Measurements from ENCODE around the gene NKAPD1. TPM values are rescaled to one million over a fixed set of nuclear protein-coding genes. Genes with fewer than 3 reads are reported as not detected.

NKAPD1 gene, protein sequence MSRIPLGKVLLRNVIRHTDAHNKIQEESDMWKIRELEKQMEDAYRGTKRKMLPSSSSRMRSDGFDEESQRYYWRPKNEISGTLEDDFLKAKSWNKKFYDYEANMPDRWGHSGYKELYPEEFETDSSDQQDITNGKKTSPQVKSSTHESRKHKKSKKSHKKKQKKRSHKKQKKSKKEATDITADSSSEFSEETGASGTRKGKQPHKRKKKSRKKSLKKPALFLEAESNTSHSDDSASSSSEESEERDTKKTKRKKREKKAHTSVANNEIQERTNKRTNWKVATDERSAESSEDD
- total RNA-seq (2011; cell fraction: chromatin; rRNA removed; ENCODE audit: low replicate concordance), result 13.4 and 33.1 TPM in 2 replicates
- 11.7 and 11.8 TPM in 2 replicates for total RNA-seq (2011; cell fraction: nucleolus; rRNA removed)
- 20.8 and 32.0 TPM in 2 replicates for total RNA-seq (2011; cell fraction: nucleoplasm; rRNA removed)
- total RNA-seq (2014; rRNA removed) (26.8 and 28.2 TPM in 2 replicates), total RNA-seq (2014; rRNA removed; fragmentation: Illumina TruSeq; extraction: Trizol) (49.7 and 62.0 TPM in 2 replicates), total RNA-seq (2015; rRNA removed; fragmentation: Illumina TruSeq; extraction: Trizol) (54.1 and 56.6 TPM in 2 replicates), total RNA-seq (2021) (25.7 and 28.1 TPM in 2 replicates), polyA plus RNA-seq (2011; rRNA removed) (21.8 and 31.9 TPM in 2 replicates), polyA plus RNA-seq (2014; fragmentation: Illumina TruSeq; extraction: Trizol) (50.7 and 73.5 TPM in 2 replicates), polyA plus RNA-seq (2014; fragmentation: Nextera tagmentation; extraction: Ambion mirVana) (10 to 100 TPM; 14.1 to 18.3 TPM), polyA plus RNA-seq (2014; rRNA removed) (29.3 and 45.9 TPM in 2 replicates), polyA minus RNA-seq (2011; rRNA and poly(A)+ RNA removed) (36.4 and 38.6 TPM in 2 replicates), Bru-seq, nascent RNA (percentile 89 among the genes with signal in this experiment), BruChase-seq, experiment 1, labeled RNA remaining after a 2-hour chase (percentile 91 among the genes with signal in this experiment), BruChase-seq, experiment 2, labeled RNA remaining after a 6-hour chase (percentile 89 among the genes with signal in this experiment)
- 6.6 and 11.7 TPM in 2 replicates for polyA plus RNA-seq (2011; cell fraction: cytosol; rRNA removed)
- polyA plus RNA-seq (2011; cell fraction: nucleus; rRNA removed), result 16.0 and 17.8 TPM in 2 replicates
- polyA plus RNA-seq (2012), result 25.6 and 27.9 TPM in 2 replicates
- polyA minus RNA-seq (2011; cell fraction: cytosol; rRNA and poly(A)+ RNA removed), result 8.2 and 19.0 TPM in 2 replicates
- polyA minus RNA-seq (2011; cell fraction: nucleus; rRNA and poly(A)+ RNA removed), result 12.9 and 21.2 TPM in 2 replicates
- long read RNA-seq, experiment 1, transcript NKAPD1-202 (6 exons, 3,669 nt), result major isoform, 40 of 76 reads
- long read RNA-seq, experiment 1, partial matches to known transcripts, result 4 of 76 reads
- long read RNA-seq, experiment 1, other reads (novel, unspliced or antisense), result 26 of 76 reads
- long read RNA-seq, experiment 2, transcript NKAPD1-202 (6 exons, 3,669 nt), result major isoform, 7 of 36 reads
- long read RNA-seq, experiment 2, partial matches to known transcripts, result 5 of 36 reads
- long read RNA-seq, experiment 2, other reads (novel, unspliced or antisense), result 21 of 36 reads
- long read RNA-seq, experiment 3, transcript NKAPD1-202 (6 exons, 3,669 nt), result major isoform, 5 of 19 reads
- long read RNA-seq, experiment 3, partial matches to known transcripts, result 4 of 19 reads
- long read RNA-seq, experiment 3, other reads (novel, unspliced or antisense), result 4 of 19 reads

DNA sequence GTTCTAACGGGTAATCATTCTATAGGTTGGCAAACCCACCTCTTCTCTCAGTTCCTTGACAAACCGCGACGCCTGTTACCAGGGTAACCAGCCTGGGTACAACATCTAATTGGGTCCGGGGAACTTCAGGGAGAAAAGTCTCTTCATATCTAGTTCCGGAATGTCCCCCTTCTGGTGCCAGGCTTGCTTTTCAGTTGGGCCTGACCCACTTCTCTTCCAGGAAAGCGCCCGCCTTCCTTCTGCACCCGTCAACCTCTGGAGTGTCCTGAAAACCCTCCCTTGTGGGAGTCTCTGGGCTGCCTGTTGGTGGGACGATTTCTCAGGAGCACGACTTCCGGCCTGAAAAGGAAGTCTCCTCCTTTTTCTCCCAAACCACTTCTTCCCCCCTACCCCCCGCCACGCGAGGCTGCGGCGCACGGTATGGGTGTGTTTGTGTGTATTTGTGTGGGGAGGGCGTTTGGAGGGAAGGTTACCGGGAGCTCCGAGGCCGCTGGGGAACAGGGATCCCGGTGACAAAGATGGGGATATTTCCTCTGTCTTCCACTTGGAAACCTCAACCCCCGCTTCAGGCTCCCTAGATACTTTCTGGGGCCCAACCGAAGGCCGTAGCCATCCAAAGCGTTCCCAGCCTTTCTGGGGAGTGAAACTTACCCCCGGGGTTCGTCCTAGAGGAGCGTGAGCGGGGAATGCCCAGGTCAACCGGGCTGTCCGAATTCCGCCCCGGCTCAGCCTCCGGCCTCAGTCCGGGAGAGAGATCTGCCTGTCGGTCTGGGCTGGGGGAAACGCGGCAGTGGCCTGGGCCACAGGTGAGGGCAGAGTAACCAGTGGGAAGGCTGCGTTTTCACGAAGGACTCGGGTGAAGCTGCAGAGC is at the start of gene NKAPD1, which contains the start of gene PIH1D2:
Gene NKAPD1, plus strand, starts transcription at position 359 of the 871 bp plus-strand sequence. CDS start 1,276 bp downstream, outside the sequence.
Gene PIH1D2, minus strand, starts transcription at position 77 of the 871 bp plus-strand sequence. CDS start 843 bp downstream, outside the sequence.
- ChIA-PET POLR2A (interaction anchor here (1.1 kb wide), 1 partner anchor 9 kb away, joined by 3 read pairs; no protein-coding TSS in a partner anchor), CTCF (ENCODE audit: low intra/inter-chr PET ratio) (no interaction called here)
- Histone ChIP-seq H3K4me1 (replicated peaks in 1 of 2; ENCODE audit: control insufficient read depth in 2 of 2, insufficient read depth in 2 of 2, low read length in 2 of 2) (peaks cover 0 to 2% of the 10 kb centered on the region in 2 experiments; a peak in 1 of 5 replicates), H3K27me3 (ENCODE audit: control insufficient read depth in 2 of 2, insufficient read depth in 2 of 2, low read length in 2 of 2) (no peaks in the 10 kb centered on the region), H4K20me1 (replicated peaks; ENCODE audit: control insufficient read depth, insufficient read depth, low read length) (no peaks in the 10 kb centered on the region), H3K9me1 (ENCODE audit: control insufficient read depth, insufficient read depth, low read length) (no peaks in the 10 kb centered on the region), H3K27ac (ENCODE audit: extremely low read depth, low read depth, low read length) (peak within 1 kb of the TSS; percentile 90), H3K79me2 (ENCODE audit: control insufficient read depth, insufficient read depth, low read length) (peaks cover 29% of the 10 kb centered on the region), H3K9ac (ENCODE audit: insufficient read depth in 1 of 2, low read depth in 2 of 2, low read length in 2 of 2) (peak within 1 kb of the TSS; percentile 85 to 99), H3K9me3 (replicated peaks; ENCODE audit: control insufficient read depth, insufficient read depth, low read depth, low read length) (no peaks in the 10 kb centered on the region), H3K4me2 (ENCODE audit: insufficient read depth, low read length) (peak within 1 kb of the TSS; percentile 98), H3K36me3 (ENCODE audit: control insufficient read depth, insufficient read depth, low read length) (peaks cover 36% of the 10 kb centered on the region), H3K4me3 (peak within 1 kb of the TSS; percentile 92), H2AFZ (ENCODE audit: low read depth, low read length) (peak within 1 kb of the TSS; percentile 85)
- DNase-seq (ENCODE audit: extremely low read depth in 1 of 4, low spot score in 3 of 4) (peak; percentile 79 to 87 (median 84)), FAIRE-seq (peak; percentile 89), ATAC-seq (peak; percentile 96)
- intact Hi-C loops (cut with micrococcal nuclease), result loop anchor here (1.0 kb wide), 1 partner anchor 49 kb away; the partner anchor contains the start of gene DLAT
- WGBS (ENCODE audit: insufficient coverage, low coverage, missing lambda C conversion rate), result under 1% methylated on average over 38 of the region's 43 CpGs
- BruUV-seq (replicated peaks), result TSS peak; percentile 63
- in situ Hi-C loops (cut with MboI), result no loop called here
- TF ChIP-seq SMAD4 (CRISPR knock-in tag; conservative IDR thresholded peaks at IDR 0.05), result peak; percentile 63; the same call in 1 of the 2 replicates
- TF ChIP-seq MED1 (CRISPR knock-in tag; IDR thresholded peaks at IDR 0.05; ENCODE audit: borderline replicate concordance), result no peak
- TF ChIP-seq TEAD1 (CRISPR knock-in tag; IDR thresholded peaks at IDR 0.05), result peak in 1 of 2 experiments; percentile 73; a peak in 1 of 4 replicates
- TF ChIP-seq ZNF583 (CRISPR knock-in tag; IDR thresholded peaks at IDR 0.05), result peak; percentile 7; the same call in 1 of the 2 replicates
- TF ChIP-seq IFI16 (CRISPR knock-in tag; IDR thresholded peaks at IDR 0.05), result no peak
- TF ChIP-seq, protein P1, sequence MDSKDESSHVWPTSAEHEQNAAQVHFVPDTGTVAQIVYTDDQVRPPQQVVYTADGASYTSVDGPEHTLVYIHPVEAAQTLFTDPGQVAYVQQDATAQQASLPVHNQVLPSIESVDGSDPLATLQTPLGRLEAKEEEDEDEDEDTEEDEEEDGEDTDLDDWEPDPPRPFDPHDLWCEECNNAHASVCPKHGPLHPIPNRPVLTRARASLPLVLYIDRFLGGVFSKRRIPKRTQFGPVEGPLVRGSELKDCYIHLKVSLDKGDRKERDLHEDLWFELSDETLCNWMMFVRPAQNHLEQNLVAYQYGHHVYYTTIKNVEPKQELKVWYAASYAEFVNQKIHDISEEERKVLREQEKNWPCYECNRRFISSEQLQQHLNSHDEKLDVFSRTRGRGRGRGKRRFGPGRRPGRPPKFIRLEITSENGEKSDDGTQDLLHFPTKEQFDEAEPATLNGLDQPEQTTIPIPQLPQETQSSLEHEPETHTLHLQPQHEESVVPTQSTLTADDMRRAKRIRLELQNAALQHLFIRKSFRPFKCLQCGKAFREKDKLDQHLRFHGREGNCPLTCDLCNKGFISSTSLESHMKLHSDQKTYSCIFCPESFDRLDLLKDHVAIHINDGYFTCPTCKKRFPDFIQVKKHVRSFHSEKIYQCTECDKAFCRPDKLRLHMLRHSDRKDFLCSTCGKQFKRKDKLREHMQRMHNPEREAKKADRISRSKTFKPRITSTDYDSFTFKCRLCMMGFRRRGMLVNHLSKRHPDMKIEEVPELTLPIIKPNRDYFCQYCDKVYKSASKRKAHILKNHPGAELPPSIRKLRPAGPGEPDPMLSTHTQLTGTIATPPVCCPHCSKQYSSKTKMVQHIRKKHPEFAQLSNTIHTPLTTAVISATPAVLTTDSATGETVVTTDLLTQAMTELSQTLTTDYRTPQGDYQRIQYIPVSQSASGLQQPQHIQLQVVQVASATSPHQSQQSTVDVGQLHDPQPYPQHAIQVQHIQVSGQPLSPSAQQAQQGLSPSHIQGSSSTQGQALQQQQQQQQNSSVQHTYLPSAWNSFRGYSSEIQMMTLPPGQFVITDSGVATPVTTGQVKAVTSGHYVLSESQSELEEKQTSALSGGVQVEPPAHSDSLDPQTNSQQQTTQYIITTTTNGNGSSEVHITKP (IDR thresholded peaks at IDR 0.05; ENCODE audit: partially characterized antibody), result peak; percentile 46
- TF ChIP-seq LCOR (CRISPR knock-in tag; IDR thresholded peaks at IDR 0.05), result peak; percentile 91
- TF ChIP-seq RFX1 (IDR thresholded peaks at IDR 0.05), result peak; percentile 98
- peak; percentile 97 for TF ChIP-seq PHF20 (IDR thresholded peaks at IDR 0.05; ENCODE audit: partially characterized antibody)
- peak; percentile 32; the same call in 1 of the 2 replicates for TF ChIP-seq TAL1 (IDR thresholded peaks at IDR 0.05)
